Measurements from ENCODE around the gene TBX15. TPM values are rescaled to one million over a fixed set of nuclear protein-coding genes. Genes with fewer than 3 reads are reported as not detected.

Gene TBX15
- total RNA-seq, 1 experiment from 2014 or later: 1.9 TPM

DNA sequence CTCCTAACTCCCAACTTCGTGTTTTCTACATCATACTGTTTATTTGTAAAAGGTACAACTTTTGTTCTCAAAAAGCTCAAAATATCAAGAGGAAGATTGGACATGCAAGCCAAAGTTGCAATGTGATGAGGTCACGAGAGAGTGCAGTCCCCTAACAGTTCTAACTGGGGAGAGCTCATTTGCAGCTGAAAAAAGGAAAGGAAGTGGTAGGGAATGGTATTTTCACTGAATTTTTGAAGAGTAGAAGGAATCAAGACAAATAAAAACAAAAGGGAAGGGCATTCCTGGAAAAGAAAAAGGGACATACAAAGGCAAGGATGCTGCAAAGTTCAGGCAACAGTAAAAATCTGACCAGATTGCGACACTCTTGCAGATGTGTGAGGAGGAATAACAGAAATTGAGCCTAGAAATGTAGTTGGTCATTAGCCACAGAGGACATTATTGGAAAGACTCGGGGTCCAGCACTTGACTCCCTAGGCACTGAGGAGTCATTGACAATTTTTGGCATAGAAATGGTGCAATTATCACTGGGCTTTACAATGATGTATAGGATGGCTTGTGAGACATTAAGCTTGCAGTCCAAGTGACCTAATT lies 67.9 kb downstream of the TBX15 start:
- no peak for ATAC-seq
- Histone ChIP-seq H3K36me3 (ENCODE audit: control insufficient read depth, insufficient read depth, low read length) (no peaks in the 10 kb centered on the region), H3K27me3 (ENCODE audit: control insufficient read depth, insufficient read depth, low read length) (no peaks in the 10 kb centered on the region), H3K4me3 (ENCODE audit: low read depth in 2 of 2, low read length in 2 of 2) (no peak overlapping the region), H3K9me3 (ENCODE audit: control insufficient read depth, insufficient read depth, low read depth, low read length) (no peaks in the 10 kb centered on the region), H3K4me1 (ENCODE audit: control insufficient read depth, insufficient read depth, low read length) (no peaks in the 10 kb centered on the region), H3K27ac (ENCODE audit: low read length) (no peak overlapping the region)
- in situ Hi-C loops (cut with HindIII; ENCODE audit: low pct_unique_long_range_greater_than_20kb, low sequenced_read_pairs) (no loop called here), intact Hi-C loops (cut with micrococcal nuclease; ENCODE audit: unreplicated experiment) (no loop called here)
- ChIA-PET POLR2A (no interaction called here), CTCF (no interaction called here)
- DNase-seq (ENCODE audit: low read depth, low spot score): no peak
- BruUV-seq (replicated peaks): no TSS peak
- TF ChIP-seq, protein P1, sequence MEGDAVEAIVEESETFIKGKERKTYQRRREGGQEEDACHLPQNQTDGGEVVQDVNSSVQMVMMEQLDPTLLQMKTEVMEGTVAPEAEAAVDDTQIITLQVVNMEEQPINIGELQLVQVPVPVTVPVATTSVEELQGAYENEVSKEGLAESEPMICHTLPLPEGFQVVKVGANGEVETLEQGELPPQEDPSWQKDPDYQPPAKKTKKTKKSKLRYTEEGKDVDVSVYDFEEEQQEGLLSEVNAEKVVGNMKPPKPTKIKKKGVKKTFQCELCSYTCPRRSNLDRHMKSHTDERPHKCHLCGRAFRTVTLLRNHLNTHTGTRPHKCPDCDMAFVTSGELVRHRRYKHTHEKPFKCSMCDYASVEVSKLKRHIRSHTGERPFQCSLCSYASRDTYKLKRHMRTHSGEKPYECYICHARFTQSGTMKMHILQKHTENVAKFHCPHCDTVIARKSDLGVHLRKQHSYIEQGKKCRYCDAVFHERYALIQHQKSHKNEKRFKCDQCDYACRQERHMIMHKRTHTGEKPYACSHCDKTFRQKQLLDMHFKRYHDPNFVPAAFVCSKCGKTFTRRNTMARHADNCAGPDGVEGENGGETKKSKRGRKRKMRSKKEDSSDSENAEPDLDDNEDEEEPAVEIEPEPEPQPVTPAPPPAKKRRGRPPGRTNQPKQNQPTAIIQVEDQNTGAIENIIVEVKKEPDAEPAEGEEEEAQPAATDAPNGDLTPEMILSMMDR (IDR thresholded peaks at IDR 0.05): no peak
- TF ChIP-seq POLR2AphosphoS5 (IDR thresholded peaks at IDR 0.05; ENCODE audit: low read depth, low read length) (no peak), TCF7L2 (IDR thresholded peaks at IDR 0.05; ENCODE audit: low read depth, low read length) (no peak), SIN3A (IDR thresholded peaks at IDR 0.05; ENCODE audit: borderline replicate concordance, insufficient read depth, low read depth, low read length) (no peak)
- TF ChIP-seq, protein P2, sequence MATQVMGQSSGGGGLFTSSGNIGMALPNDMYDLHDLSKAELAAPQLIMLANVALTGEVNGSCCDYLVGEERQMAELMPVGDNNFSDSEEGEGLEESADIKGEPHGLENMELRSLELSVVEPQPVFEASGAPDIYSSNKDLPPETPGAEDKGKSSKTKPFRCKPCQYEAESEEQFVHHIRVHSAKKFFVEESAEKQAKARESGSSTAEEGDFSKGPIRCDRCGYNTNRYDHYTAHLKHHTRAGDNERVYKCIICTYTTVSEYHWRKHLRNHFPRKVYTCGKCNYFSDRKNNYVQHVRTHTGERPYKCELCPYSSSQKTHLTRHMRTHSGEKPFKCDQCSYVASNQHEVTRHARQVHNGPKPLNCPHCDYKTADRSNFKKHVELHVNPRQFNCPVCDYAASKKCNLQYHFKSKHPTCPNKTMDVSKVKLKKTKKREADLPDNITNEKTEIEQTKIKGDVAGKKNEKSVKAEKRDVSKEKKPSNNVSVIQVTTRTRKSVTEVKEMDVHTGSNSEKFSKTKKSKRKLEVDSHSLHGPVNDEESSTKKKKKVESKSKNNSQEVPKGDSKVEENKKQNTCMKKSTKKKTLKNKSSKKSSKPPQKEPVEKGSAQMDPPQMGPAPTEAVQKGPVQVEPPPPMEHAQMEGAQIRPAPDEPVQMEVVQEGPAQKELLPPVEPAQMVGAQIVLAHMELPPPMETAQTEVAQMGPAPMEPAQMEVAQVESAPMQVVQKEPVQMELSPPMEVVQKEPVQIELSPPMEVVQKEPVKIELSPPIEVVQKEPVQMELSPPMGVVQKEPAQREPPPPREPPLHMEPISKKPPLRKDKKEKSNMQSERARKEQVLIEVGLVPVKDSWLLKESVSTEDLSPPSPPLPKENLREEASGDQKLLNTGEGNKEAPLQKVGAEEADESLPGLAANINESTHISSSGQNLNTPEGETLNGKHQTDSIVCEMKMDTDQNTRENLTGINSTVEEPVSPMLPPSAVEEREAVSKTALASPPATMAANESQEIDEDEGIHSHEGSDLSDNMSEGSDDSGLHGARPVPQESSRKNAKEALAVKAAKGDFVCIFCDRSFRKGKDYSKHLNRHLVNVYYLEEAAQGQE (IDR thresholded peaks at IDR 0.05; ENCODE audit: insufficient read depth in 1 of 2, low read depth in 2 of 2, low read length in 1 of 2): no peak

DNA sequence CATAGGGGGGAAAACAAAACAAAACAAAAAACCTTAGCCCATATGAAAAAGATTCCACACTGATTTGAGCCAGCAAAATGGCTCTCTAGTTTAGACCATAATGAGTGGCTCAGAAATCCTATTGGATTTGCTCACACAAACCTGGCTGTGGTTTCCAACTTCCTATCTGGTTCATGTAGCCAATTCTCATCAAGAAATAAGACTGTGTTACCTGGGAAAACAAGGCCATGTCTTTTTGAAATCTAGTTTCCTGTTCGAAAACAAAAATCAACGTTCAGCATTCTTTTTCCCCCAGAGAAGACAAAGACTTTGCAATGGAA lies 69.2 kb downstream of the TBX15 start:
- no peaks in the 10 kb centered on the region for H3K9me3 ChIP-seq (ENCODE audit: control insufficient read depth, insufficient read depth, low read depth, low read length)
- no TSS peak for BruUV-seq (replicated peaks)
- ChIA-PET CTCF (no interaction called here), POLR2A (no interaction called here)
- in situ Hi-C loops (cut with HindIII; ENCODE audit: low pct_unique_long_range_greater_than_20kb, low sequenced_read_pairs) (no loop called here), intact Hi-C loops (cut with micrococcal nuclease; ENCODE audit: unreplicated experiment) (no loop called here)
- DNase-seq (ENCODE audit: low read depth, low spot score) (no peak), ATAC-seq (no peak)
- H3K4me3 ChIP-seq (ENCODE audit: low read depth in 2 of 2, low read length in 2 of 2): no peak overlapping the region
- no peaks in the 10 kb centered on the region for H3K4me1 ChIP-seq (ENCODE audit: control insufficient read depth, insufficient read depth, low read length)
- no peaks in the 10 kb centered on the region for H3K27me3 ChIP-seq (ENCODE audit: control insufficient read depth, insufficient read depth, low read length)
- no peak overlapping the region for H3K27ac ChIP-seq (ENCODE audit: low read length)
- no peaks in the 10 kb centered on the region for H3K36me3 ChIP-seq (ENCODE audit: control insufficient read depth, insufficient read depth, low read length)
- TF ChIP-seq, protein P2 (IDR thresholded peaks at IDR 0.05; ENCODE audit: insufficient read depth in 1 of 2, low read depth in 2 of 2, low read length in 1 of 2): no peak
- TF ChIP-seq SIN3A (IDR thresholded peaks at IDR 0.05; ENCODE audit: borderline replicate concordance, insufficient read depth, low read depth, low read length) (no peak), POLR2AphosphoS5 (IDR thresholded peaks at IDR 0.05; ENCODE audit: low read depth, low read length) (no peak), TCF7L2 (IDR thresholded peaks at IDR 0.05; ENCODE audit: low read depth, low read length) (no peak)
- TF ChIP-seq, protein P1 (IDR thresholded peaks at IDR 0.05): no peak
